ENCODE data around the gene HSD3B2. TPM values are rescaled to one million over a fixed set of nuclear protein-coding genes. Genes with fewer than 3 reads are reported as not detected.

HSD3B2 gene
- total and polyA plus RNA-seq, 2 of the 8 experiments (the other 6 are each of a cell fraction or from before 2014, with no cell fraction given) = not detected

Other genes starting within 250 kb of the HSD3B2 start
- not detected in 2 replicates for gene HAO2, start 46.4 kb upstream of the HSD3B2 start, total RNA-seq (2021; fragmentation: NEBNext Ultra II Directional; extraction: Animal tissue kit (Norgen Biotek cat#: 25700))
- gene HAO2, start 46.4 kb upstream of the HSD3B2 start, polyA plus RNA-seq (2011; rRNA removed) = 0.08 TPM in 1 of 2 replicates, not detected in the other
- gene HSD3B1, start 92.1 kb downstream of the HSD3B2 start, total RNA-seq (2021; fragmentation: NEBNext Ultra II Directional; extraction: Animal tissue kit (Norgen Biotek cat#: 25700)) = not detected in 2 replicates
- not detected in 2 replicates for gene HSD3B1, start 92.1 kb downstream of the HSD3B2 start, polyA plus RNA-seq (2011; rRNA removed)
- 17.9 and 18.3 TPM in 2 replicates for gene ZNF697, start 233.1 kb downstream of the HSD3B2 start, total RNA-seq (2021; fragmentation: NEBNext Ultra II Directional; extraction: Animal tissue kit (Norgen Biotek cat#: 25700))
- gene ZNF697, start 233.1 kb downstream of the HSD3B2 start, polyA plus RNA-seq (2011; rRNA removed) = 5.6 and 6.4 TPM in 2 replicates

Measured in H1 (cell line).